Large intestine (tissue), 3 donors: ENCODE results near the gene ZBTB40. TPM values are rescaled to one million over a fixed set of nuclear protein-coding genes. Genes with fewer than 3 reads are reported as not detected.

Experiments
- DNase-seq, 2 donors: peaks; one replicate each; pipeline versions ENCODE4 v3.0.0 to v3.0.0-alpha.2; 2013
- H3K27ac ChIP-seq: one replicate; pipeline ENCODE4 v1.5.1; 2013; ENCODE audit warnings: low read length
- H3K27me3 ChIP-seq: 2 replicates; pipeline ENCODE4 v1.6.1; 2013; ENCODE audit warnings: low read length; ENCODE audit not compliant: control insufficient read depth, insufficient read depth
- H3K36me3 ChIP-seq: 2 replicates; pipeline ENCODE4 v1.6.1; 2013; ENCODE audit warnings: low read length; ENCODE audit not compliant: control insufficient read depth, insufficient read depth
- H3K4me1 ChIP-seq: one replicate; pipeline ENCODE4 v1.6.1; 2013; ENCODE audit warnings: low read length; ENCODE audit not compliant: control insufficient read depth, insufficient read depth
- H3K4me3 ChIP-seq: one replicate; pipeline ENCODE4 v1.5.1; 2013; ENCODE audit warnings: low read length
- H3K9me3 ChIP-seq: one replicate; pipeline ENCODE4 v1.6.1; 2013; ENCODE audit warnings: mild to moderate bottlenecking, low read depth, low read length, moderate library complexity; ENCODE audit not compliant: control insufficient read depth
- WGBS: methylation state at CpG from one replicate; pipeline ENCODE4 v1.1.5; 2013; ENCODE audit warnings: low lambda C conversion rate; ENCODE audit not compliant: insufficient coverage; 5-methylcytosine and 5-hydroxymethylcytosine counted together
- polyA plus RNA-seq: library from polyadenylated mRNA; unstranded; fragments of 120-200 nt; gene quantifications from one replicate; pipeline ENCODE4 v1.2.1, GENCODE V29; 2013

The ZBTB40 gene
- polyA plus RNA-seq, 1 donor: 14.8 TPM

DNA sequence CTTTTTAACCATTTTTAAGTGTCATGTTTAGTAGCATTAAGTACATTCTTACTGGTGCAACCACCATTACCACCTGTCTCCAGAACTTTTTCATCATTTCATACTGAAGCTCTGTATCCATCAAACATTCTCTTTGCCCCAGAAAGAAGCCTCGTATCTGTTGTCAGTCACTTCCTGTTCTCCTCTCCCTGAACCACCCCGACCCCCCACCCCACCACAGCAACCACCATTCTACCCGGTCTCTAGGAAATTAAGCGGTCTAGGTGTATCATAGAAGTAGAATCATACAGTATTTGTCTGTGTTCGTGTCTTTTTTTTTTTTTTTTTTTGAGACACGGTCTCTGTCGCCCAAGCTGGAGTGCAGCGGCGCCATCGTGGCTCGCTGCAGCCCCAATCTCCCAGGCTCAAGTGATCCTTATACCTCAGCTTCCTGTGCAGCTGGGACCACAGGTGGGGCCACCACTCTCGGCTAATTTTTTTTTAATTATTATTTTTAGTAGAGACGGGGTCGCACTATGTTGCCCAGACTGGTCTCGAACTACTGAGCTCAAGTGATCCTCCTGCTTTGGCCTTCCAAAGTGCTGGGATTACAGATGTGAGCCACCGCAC lies 88.0 kb downstream of the ZBTB40 start:
- H3K4me1 ChIP-seq: no peaks in the 10 kb centered on the region
- H3K9me3 ChIP-seq: no peaks in the 10 kb centered on the region
- no peak for DNase-seq
- no peaks in the 10 kb centered on the region for H3K36me3 ChIP-seq
- H3K27ac ChIP-seq: no peak overlapping the region
- no peaks in the 10 kb centered on the region for H3K27me3 ChIP-seq
- H3K4me3 ChIP-seq: no peak overlapping the region
- WGBS: 100% methylated on average over 1 of the region's 16 CpGs

DNA sequence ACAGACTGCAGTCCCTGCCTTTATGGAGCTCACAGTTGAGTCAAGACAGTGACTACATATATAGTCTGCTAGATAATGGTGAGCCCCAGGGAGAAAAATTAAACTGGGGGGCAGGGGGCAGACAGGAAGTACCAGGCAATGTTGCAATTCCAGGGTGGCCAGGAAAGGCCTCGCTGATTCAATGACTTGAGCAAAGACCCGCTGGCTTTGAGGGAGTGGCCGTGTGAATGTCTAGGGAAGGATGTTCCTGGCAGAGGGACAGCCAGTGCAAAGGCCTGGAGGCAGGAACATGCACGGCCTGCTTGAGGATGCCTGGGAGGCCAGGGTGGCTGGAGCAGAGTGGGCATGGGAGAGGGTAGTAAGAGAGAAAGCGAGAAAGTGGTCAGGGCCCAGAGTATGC lies 88.7 kb downstream of the ZBTB40 start:
- H3K36me3 ChIP-seq: no peaks in the 10 kb centered on the region

DNA sequence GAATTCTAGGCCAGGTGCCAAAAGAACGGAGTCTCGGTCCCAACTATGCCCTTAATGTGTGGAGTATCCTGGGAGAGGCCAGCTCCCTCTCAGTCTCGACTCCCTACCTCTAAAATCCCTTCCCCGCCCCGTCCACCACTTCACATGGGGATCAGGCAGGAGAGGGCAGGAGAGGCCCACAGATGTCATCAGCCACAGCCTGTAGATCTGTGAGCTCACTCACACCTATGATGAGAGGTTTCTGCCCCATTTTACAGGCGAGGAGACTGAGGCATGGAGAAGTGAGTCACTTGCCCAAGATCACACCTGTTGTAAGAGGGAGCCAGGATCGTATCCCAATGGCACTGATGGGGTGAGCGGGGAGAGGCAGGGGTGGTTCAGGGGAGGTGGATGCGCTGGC lies 91.2 kb downstream of the ZBTB40 start:
- Histone ChIP-seq H3K27me3 (peaks cover 21% of the 10 kb centered on the region), H3K9me3 (no peaks in the 10 kb centered on the region), H3K4me3 (no peak overlapping the region), H3K4me1 (no peaks in the 10 kb centered on the region), H3K27ac (no peak overlapping the region), H3K36me3 (no peaks in the 10 kb centered on the region)
- no peak for DNase-seq
- no CpG with 5 or more reads among the region's 9 CpGs for WGBS

More for the DNA sequence above, 88.7 kb downstream of the ZBTB40 start:
- H3K27ac ChIP-seq: no peak overlapping the region
- no peak for DNase-seq
- no peak overlapping the region for H3K4me3 ChIP-seq
- no peaks in the 10 kb centered on the region for H3K9me3 ChIP-seq
- no peaks in the 10 kb centered on the region for H3K4me1 ChIP-seq
- WGBS: 50% methylated on average over 1 of the region's 5 CpGs
- H3K27me3 ChIP-seq: peaks cover 3% of the 10 kb centered on the region

DNA sequence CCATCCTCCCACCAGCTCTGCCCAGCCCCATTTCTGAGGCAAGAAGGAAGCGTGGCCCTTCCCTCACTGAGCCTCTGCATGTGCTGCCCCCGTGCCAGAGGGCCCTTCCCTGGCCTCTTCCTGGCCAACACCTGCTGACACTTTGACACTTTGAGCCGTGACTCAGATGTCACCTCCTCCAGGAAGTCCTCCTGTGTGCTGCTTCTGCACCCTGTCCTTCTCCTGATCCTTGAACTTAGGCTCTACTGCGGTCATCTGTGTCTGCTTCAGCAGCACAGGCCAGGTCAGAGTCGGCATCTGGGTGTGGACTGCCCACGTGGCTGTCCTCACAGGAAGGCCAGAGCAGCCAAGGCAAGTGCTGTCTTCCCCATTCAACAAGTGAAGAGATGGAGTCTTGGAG lies 92.0 kb downstream of the ZBTB40 start:
- Histone ChIP-seq H3K4me3 (no peak overlapping the region), H3K27ac (no peak overlapping the region), H3K27me3 (peaks cover 29% of the 10 kb centered on the region), H3K36me3 (no peaks in the 10 kb centered on the region), H3K9me3 (no peaks in the 10 kb centered on the region), H3K4me1 (no peaks in the 10 kb centered on the region)
- WGBS: no CpG with 5 or more reads among the region's 6 CpGs
- peak in 1 of 2 donors; percentile 26 for DNase-seq

DNA sequence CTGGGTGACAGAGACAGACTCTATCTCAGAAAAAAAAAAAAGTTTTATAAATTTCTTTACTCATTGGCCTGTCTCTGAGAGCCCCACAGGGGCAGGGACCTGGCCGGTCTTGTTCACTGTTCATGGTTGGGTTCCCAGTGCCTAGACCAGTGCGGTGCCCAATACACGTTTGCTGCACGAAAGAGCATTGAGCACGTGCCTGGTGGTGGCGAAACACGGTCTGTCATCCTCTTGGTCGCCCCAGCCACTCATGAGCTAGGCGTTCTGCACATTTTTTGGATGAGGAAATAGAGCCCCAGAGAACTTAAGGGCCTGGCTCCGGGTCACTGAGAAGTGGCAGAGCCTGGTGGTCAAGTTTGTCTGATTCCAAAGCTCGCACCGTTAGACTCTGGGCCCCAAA lies 93.0 kb downstream of the ZBTB40 start:
- no peak for DNase-seq
- Histone ChIP-seq H3K4me3 (no peak overlapping the region), H3K4me1 (no peaks in the 10 kb centered on the region), H3K36me3 (no peaks in the 10 kb centered on the region), H3K27me3 (peaks cover 30% of the 10 kb centered on the region), H3K27ac (no peak overlapping the region), H3K9me3 (no peaks in the 10 kb centered on the region)
- no CpG with 5 or more reads among the region's 12 CpGs for WGBS

DNA sequence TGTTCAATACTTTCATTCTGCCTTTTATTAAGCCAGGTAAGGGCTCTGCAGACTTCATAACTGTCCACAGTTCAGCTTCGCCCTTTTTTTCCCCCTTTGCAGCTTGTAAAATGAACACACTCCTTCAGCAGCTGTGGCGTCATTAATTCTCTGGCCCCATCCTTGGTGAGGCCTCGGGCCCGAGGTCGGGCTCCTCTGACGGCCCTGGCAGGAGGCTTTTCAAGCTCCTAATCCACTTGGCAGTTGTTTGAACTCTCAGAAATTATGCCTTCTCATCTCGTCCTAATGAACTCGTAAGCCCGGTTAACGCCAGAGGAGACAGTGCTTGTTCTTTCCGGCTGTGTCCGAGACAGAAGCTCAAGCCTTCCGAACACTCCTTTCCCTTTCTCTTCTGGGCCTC lies 93.5 kb downstream of the ZBTB40 start:
- no peaks in the 10 kb centered on the region for H3K9me3 ChIP-seq
- peaks cover 30% of the 10 kb centered on the region for H3K27me3 ChIP-seq
- no peak overlapping the region for H3K4me3 ChIP-seq
- 50% methylated on average over 1 of the region's 13 CpGs for WGBS
- H3K27ac ChIP-seq: no peak overlapping the region
- DNase-seq: no peak
- H3K4me1 ChIP-seq: no peaks in the 10 kb centered on the region
- no peaks in the 10 kb centered on the region for H3K36me3 ChIP-seq

DNA sequence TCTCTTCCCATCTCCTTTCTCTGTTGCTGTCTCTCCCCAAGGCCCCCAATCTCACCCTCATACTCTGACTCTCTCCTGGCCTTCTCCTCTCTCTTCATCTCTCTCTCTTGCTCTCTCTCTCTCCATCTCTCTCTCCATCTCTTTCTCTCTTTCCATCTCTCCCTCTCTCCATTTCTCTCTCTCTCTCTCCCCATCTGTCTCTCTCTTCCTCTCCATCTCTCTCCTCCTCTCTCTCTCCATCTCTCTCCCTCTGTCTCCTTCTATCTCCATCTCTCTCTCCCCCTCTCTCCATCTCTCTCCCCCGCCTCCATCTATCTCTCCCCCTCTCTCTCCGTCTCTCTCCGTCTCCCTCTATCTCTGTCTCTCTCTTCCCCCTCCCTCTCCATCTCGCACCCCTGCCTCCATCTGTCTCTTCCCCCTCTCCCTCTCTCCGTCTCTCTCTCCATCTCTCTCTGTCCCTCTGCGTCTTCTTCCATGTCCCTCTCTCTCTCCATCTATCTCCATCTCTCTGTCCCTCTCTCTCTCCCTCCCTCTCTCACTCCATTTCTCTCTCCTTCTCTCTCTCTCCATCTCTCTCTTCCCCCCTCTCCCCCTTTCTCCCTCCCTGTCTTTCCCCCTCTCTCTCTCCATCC lies 95.7 kb downstream of the ZBTB40 start:
- Histone ChIP-seq H3K4me1 (no peaks in the 10 kb centered on the region), H3K27ac (no peak overlapping the region), H3K36me3 (no peaks in the 10 kb centered on the region), H3K27me3 (peaks cover 33% of the 10 kb centered on the region), H3K9me3 (no peaks in the 10 kb centered on the region), H3K4me3 (no peak overlapping the region)
- DNase-seq: no peak
- 81% methylated on average over 5 of the region's 6 CpGs for WGBS

DNA sequence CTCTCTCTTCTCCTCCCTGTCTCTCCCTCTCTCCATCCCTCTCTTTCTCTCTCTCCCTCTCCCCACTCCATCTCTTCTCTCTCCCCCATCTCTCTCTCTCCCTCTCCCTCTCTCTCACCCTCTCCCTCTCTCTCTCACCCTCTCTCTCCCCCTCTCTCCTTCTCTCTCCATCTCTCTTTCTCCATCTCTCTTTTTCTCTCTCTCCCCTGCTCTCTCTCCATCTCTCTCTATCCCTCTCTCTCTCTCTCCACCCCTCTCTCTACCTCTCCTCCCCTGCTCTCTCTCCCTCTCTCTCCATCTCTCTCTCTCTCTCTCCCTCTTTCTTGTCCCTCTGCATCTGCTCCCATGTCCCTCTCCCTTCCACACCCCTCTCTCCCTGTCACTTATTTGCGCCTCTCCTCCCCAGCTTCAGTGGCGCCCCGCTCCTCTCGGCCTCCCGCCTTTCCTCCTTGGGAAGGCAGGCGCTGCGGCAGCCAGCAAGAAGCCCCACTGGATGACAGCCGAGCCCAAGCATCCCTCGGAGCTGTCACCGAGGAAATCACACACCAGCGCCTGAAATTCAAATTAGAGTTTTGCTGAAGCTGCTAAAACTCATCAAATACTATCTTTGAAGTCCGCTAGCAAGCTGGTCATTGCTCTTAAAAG lies 96.3 kb downstream of the ZBTB40 start:
- WGBS: no CpG with 5 or more reads among the region's 12 CpGs
- no peaks in the 10 kb centered on the region for H3K36me3 ChIP-seq
- H3K9me3 ChIP-seq: no peaks in the 10 kb centered on the region
- H3K27me3 ChIP-seq: peaks cover 33% of the 10 kb centered on the region
- no peak for DNase-seq
- no peak overlapping the region for H3K4me3 ChIP-seq
- no peaks in the 10 kb centered on the region for H3K4me1 ChIP-seq
- H3K27ac ChIP-seq: no peak overlapping the region

DNA sequence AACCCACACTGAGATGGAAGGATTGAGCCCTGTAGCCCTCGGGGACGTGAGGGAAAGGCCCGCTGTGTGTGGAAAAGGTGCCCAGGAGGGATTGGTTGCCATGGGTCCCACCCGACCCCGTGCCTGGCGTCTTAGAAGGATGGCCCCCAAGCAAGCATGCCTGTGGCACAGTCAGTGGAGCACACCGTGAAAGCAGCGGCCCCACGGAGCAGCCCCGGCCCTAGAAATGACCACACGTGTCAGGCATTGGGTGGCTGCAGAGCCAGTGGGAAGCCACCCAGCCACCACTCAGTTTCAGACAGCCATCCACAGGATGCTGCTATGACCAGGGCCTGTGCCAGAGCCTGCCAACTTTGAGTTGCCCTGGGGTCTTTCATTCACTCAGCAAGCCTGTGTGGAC lies 98.4 kb downstream of the ZBTB40 start:
- DNase-seq: no peak
- Histone ChIP-seq H3K27me3 (peaks cover 39% of the 10 kb centered on the region), H3K4me1 (peaks cover 2% of the 10 kb centered on the region), H3K9me3 (no peaks in the 10 kb centered on the region), H3K36me3 (no peaks in the 10 kb centered on the region), H3K27ac (no peak overlapping the region), H3K4me3 (no peak overlapping the region)
- WGBS: no CpG with 5 or more reads among the region's 11 CpGs

DNA sequence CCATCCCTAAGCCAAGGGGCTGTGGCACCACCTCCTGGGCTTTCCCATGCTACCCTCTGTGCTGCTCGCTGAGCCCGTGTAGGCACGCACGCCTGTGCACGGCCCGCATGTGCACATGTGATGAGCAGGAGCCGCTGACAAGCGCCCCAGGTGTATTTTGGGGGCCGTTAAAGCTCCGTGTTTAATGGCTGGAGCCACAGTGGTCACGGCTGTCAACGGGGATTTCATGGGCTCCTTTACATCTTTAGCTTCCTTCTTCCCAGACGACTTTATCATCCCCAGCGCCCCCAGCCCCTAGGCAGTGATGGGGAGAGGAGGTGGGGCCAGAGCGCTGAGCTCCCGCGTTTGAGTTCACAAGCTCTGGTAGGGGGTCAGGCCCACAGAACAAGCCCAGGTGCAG lies 99.9 kb downstream of the ZBTB40 start:
- no peaks in the 10 kb centered on the region for H3K36me3 ChIP-seq
- no peak overlapping the region for H3K4me3 ChIP-seq
- peaks cover 11% of the 10 kb centered on the region for H3K4me1 ChIP-seq
- H3K9me3 ChIP-seq: no peaks in the 10 kb centered on the region
- no peak overlapping the region for H3K27ac ChIP-seq
- whole genome bisulfite sequencing: no CpG with 5 or more reads among the region's 17 CpGs
- no peak for DNase-seq
- H3K27me3 ChIP-seq: peaks cover 38% of the 10 kb centered on the region
